ENCODE results near the gene DCLK1.

DCLK1 gene

DNA sequence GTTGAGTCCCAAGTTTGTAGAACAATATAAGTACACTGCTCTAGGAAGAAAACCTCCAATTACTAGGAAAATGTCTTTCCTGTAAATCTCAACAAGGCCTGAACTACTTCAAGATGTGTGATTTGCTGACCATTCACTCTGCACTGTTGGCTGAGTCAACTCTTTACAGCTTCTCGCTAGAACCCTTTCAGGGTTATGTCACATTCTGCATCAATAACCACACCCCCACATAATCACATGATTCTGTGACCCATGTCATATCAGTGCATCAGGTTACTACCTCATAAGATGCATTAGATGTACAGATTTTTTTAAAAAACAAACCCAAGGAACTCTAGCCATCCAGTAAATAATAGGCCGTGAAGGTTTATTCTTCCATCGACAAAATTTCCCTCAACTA, 16.1 kb upstream of the DCLK1 start:
- no peak for DNase-seq (ENCODE audit: low read depth in 1 of 2, low spot score in 1 of 2)
- TF ChIP-seq JUND (IDR thresholded peaks at IDR 0.05; ENCODE audit: low read depth), result no peak
- in situ Hi-C loops (cut with HindIII; ENCODE audit: low pct_unique_long_range_greater_than_20kb, low sequenced_read_pairs), result no loop called here

DNA sequence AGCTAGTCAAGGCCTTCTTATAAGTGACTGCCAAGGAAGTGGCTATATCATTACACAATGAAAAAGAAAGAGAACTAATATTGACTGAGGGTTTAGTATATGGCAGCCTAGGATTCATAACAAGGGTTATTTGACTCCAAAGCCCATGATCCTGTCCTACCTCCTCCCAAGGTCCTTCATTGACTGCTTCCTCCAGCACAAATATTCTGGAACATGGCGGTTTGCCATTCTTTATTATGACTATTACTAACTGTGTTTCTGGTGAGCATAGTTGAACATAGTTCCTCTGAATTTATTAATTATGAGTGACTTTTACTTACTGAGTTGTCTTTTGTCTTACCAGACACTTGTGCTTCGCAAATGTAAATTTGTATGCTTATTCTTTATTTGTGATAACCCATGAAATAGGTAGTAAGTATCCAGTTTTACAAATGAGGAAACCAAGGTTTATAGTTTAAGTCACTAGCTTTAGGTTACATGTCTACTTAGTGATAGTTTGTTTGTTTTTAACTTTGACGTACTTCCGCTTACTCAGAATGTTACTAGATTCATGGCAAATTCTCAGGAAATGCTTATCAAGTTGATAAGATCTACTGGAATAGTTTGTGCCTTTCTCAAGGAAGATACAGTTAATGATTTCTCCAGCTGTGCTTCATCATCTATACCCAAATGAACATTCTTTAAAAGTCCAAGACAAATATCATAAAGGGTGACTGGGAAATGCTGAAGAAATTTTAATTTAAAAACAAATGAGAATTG, 15.5 kb upstream of the DCLK1 start:
- DNase-seq (ENCODE audit: low read depth in 1 of 2, low spot score in 1 of 2), result no peak
- in situ Hi-C loops (cut with HindIII; ENCODE audit: low pct_unique_long_range_greater_than_20kb, low sequenced_read_pairs), result no loop called here
- no peak for TF ChIP-seq JUND (IDR thresholded peaks at IDR 0.05; ENCODE audit: low read depth)

DNA sequence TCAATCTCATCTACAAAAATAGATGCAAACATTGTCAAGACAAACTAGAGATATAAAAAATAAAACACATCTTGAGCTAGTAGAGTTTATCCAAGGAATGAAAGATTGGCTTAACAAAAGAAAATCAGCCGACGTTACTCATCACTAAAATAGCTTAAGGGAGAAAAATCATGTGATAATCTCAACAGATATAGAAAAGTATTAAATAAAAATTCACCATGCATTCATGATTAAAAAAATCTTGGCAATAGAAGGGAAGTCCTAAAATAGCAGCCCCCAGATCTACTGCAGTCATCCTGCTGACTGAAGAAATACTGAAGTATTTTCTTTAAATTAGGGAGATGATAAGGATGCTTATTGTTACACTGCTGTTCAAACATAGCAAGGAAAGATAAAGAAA, 12.6 kb upstream of the DCLK1 start:
- TF ChIP-seq JUND (IDR thresholded peaks at IDR 0.05; ENCODE audit: low read depth), result no peak
- no peak for DNase-seq (ENCODE audit: low read depth in 1 of 2, low spot score in 1 of 2)
- in situ Hi-C loops (cut with HindIII; ENCODE audit: low pct_unique_long_range_greater_than_20kb, low sequenced_read_pairs), result no loop called here

DNA sequence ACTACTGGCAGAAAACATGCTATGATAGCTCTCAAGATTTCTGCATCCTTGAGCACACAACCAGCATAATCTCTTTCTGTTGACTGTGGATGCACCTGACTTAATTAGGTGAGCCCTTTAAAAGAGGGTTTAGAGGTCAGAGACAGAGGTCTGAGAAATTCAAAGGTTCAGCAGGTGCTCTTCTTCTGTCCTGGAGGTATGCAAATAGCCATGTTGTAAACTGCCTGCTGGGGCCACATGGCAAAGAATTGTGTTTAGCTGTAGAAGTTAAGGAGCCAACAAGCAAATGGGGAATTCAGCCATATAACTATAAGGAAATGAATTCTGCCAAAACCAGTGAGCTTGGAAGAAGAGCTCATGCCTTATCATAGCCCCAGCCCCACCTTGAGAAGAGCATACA, 11.6 kb upstream of the DCLK1 start:
- no peak for TF ChIP-seq JUND (IDR thresholded peaks at IDR 0.05; ENCODE audit: low read depth)
- no peak for DNase-seq (ENCODE audit: low read depth in 1 of 2, low spot score in 1 of 2)
- in situ Hi-C loops (cut with HindIII; ENCODE audit: low pct_unique_long_range_greater_than_20kb, low sequenced_read_pairs), result no loop called here

DNA sequence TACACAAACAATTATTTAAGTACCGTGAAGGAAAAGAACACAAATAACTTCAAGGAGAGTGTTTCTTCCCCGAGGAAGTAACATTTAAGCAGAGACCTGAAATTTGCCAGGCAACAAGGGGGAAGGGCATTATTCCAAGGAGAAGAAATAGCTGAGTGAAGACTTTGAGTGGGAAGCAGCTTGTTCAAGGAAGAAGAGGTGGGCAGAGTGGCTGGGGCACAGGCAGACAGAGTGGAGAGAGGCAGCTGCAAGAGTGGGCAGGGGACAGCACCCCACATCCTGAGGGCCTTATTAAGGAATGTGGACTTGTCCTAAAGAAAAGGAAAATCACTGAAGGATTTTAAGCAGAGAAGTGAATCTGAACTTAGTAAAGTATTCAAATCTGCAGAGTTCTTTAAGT, 4.7 kb upstream of the DCLK1 start:
- in situ Hi-C loops (cut with HindIII; ENCODE audit: low pct_unique_long_range_greater_than_20kb, low sequenced_read_pairs), result no loop called here
- DNase-seq (ENCODE audit: low read depth in 1 of 2, low spot score in 1 of 2), result no peak
- TF ChIP-seq JUND (IDR thresholded peaks at IDR 0.05; ENCODE audit: low read depth), result no peak

DNA sequence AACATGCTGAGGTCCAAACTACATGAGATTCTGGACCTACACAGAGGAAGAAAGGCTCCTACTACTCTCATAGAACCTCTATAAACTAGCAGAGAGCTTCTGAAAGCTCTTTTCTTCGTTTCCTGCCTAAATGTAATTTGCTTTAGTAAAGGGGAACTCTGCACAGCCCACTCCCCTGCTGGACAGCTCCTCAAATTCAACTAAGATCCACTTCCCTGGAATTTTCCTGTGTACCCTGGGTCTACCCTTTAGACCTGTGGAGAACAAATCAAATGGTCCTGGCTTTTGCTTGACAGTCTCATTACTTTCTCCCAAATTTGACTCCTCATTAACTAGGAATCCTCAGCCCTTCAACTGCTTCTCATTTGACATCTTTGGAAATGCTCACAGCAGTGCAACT, 3.5 kb upstream of the DCLK1 start:
- in situ Hi-C loops (cut with HindIII; ENCODE audit: low pct_unique_long_range_greater_than_20kb, low sequenced_read_pairs), result no loop called here
- TF ChIP-seq JUND (IDR thresholded peaks at IDR 0.05; ENCODE audit: low read depth), result no peak
- no peak for DNase-seq (ENCODE audit: low read depth in 1 of 2, low spot score in 1 of 2)

- no peak for DNase-seq (ENCODE audit: low read depth in 1 of 2, low spot score in 1 of 2)
- in situ Hi-C loops (cut with HindIII; ENCODE audit: low pct_unique_long_range_greater_than_20kb, low sequenced_read_pairs), result no loop called here
- no peak for TF ChIP-seq JUND (IDR thresholded peaks at IDR 0.05; ENCODE audit: low read depth)
Observed at GRCh38 chr13:36133950-36134626, 2.9 kb upstream of the DCLK1 start.

- TF ChIP-seq JUND (IDR thresholded peaks at IDR 0.05; ENCODE audit: low read depth), result no peak
- no peak for DNase-seq (ENCODE audit: low read depth in 1 of 2, low spot score in 1 of 2)
- in situ Hi-C loops (cut with HindIII; ENCODE audit: low pct_unique_long_range_greater_than_20kb, low sequenced_read_pairs), result no loop called here
Observed at GRCh38 chr13:36132376-36132775, 1.2 kb upstream of the DCLK1 start.

GRCh38 chr13:36131931-36132297, 732 bp upstream of the DCLK1 start:
- no peak for DNase-seq (ENCODE audit: low read depth in 1 of 2, low spot score in 1 of 2)
- TF ChIP-seq JUND (IDR thresholded peaks at IDR 0.05; ENCODE audit: low read depth), result no peak
- in situ Hi-C loops (cut with HindIII; ENCODE audit: low pct_unique_long_range_greater_than_20kb, low sequenced_read_pairs), result no loop called here

DNA sequence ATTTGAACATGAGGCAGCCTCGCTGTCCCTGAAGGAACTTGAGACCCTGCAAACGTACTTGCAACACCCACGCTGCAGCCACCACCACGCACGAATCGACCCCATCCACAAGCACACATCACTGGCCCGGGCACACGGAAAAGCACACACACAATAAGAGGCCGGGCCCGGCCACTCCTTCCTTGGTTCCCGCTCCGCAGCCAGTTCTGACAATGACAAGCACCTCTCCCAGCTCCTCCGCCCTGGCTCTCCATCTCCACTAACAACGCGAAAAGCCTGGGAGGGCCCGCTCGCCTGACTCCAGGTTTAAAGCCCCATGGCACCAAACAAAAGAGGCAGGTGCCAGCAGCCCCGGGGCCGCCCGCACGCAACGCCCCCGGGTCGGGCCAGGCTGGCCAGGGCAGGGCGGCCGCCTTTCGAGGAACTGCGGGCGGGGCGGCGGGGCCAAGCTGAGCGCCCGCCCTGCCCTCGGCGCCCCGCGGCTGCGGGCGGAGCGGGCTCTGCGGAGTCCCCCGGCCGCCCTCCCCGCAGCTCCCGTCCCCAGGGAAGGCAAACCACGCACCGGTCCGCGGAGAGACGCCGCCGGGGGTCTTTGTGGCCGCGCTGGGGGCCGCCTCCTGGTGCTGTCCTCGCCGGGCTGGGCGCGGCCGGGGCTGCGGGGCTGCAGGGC, 495 bp downstream of the DCLK1 start:
- no peak for TF ChIP-seq JUND (IDR thresholded peaks at IDR 0.05; ENCODE audit: low read depth)
- in situ Hi-C loops (cut with HindIII; ENCODE audit: low pct_unique_long_range_greater_than_20kb, low sequenced_read_pairs), result no loop called here
- no peak for DNase-seq (ENCODE audit: low read depth in 1 of 2, low spot score in 1 of 2)

DNA sequence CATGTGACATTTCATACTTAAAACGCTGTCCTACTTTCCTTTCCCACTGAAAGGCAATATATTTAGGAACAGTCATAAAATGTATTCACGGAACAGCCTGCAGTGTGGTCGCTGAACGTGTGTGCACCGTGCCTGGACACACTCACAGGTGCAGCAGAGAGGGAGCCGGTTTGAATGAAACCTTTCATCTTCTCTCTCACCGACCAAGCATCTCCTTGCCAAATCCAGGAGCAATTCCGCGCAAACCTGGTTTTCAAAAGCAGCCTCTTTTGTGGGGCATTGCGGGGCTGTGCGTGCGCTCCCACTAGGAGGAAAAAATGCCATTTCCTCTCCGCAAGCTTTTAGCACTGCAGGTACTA, 1.0 kb downstream of the DCLK1 start:
- in situ Hi-C loops (cut with HindIII; ENCODE audit: low pct_unique_long_range_greater_than_20kb, low sequenced_read_pairs), result no loop called here
- no peak for DNase-seq (ENCODE audit: low read depth in 1 of 2, low spot score in 1 of 2)
- TF ChIP-seq JUND (IDR thresholded peaks at IDR 0.05; ENCODE audit: low read depth), result no peak

- TF ChIP-seq JUND (IDR thresholded peaks at IDR 0.05; ENCODE audit: low read depth), result no peak
- in situ Hi-C loops (cut with HindIII; ENCODE audit: low pct_unique_long_range_greater_than_20kb, low sequenced_read_pairs), result no loop called here
Observed at GRCh38 chr13:36129539-36129938, 1.6 kb downstream of the DCLK1 start.

DNA sequence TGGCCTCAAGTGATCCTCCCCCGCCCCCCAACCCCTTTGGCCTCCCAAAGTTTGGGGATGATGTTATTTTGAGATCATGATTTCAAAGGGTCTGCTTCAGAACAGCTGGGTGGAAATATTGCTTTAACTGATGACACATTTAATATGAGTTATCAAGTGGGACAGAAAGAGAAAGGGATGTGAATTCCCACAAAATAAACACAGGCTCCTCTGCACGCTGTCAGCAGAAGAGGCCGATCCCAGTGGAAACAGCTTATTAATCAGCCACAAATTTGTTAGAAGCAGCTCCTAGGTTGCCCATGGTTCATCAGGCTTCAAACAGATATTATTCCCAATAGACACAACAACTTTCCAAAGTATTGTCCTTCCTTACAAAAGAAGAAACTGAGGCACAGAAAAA, 4.7 kb downstream of the DCLK1 start:
- in situ Hi-C loops (cut with HindIII; ENCODE audit: low pct_unique_long_range_greater_than_20kb, low sequenced_read_pairs), result no loop called here
- no peak for DNase-seq (ENCODE audit: low read depth in 1 of 2, low spot score in 1 of 2)
- TF ChIP-seq JUND (IDR thresholded peaks at IDR 0.05; ENCODE audit: low read depth), result no peak

More at GRCh38 chr13:36129539-36129938, 1.6 kb downstream of the DCLK1 start:
- no peak for DNase-seq (ENCODE audit: low read depth in 1 of 2, low spot score in 1 of 2)
